ENCODE measurements around the gene MAP4K3.

The MAP4K3 gene

DNA sequence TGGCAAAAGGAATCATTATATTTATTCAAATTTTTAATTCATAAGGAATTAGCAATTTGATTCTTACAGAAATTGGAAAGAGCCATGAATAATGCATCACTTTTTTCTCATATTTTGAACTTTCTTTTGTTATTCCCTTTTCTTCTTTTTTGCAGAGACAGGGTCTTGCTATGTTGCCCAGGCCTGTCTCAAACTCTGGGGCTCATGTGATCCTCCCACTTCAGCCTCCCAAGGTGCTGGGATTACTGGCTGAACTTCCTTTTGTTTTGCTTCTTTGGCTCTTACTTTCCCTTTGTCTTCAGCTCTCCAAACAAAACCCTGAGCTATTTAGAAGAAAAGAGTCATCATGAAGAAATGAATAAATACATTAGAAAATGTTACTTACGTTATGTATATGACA is 224.1 kb downstream of the MAP4K3 start:
- no peak overlapping the region for H3K4me3 ChIP-seq (ENCODE audit: low read depth, low read length)
- TF ChIP-seq, protein P1, sequence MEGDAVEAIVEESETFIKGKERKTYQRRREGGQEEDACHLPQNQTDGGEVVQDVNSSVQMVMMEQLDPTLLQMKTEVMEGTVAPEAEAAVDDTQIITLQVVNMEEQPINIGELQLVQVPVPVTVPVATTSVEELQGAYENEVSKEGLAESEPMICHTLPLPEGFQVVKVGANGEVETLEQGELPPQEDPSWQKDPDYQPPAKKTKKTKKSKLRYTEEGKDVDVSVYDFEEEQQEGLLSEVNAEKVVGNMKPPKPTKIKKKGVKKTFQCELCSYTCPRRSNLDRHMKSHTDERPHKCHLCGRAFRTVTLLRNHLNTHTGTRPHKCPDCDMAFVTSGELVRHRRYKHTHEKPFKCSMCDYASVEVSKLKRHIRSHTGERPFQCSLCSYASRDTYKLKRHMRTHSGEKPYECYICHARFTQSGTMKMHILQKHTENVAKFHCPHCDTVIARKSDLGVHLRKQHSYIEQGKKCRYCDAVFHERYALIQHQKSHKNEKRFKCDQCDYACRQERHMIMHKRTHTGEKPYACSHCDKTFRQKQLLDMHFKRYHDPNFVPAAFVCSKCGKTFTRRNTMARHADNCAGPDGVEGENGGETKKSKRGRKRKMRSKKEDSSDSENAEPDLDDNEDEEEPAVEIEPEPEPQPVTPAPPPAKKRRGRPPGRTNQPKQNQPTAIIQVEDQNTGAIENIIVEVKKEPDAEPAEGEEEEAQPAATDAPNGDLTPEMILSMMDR (IDR thresholded peaks at IDR 0.05; ENCODE audit: control insufficient read depth, extremely low read depth, insufficient read depth): no peak
- no peak for DNase-seq (ENCODE audit: low read depth)

DNA sequence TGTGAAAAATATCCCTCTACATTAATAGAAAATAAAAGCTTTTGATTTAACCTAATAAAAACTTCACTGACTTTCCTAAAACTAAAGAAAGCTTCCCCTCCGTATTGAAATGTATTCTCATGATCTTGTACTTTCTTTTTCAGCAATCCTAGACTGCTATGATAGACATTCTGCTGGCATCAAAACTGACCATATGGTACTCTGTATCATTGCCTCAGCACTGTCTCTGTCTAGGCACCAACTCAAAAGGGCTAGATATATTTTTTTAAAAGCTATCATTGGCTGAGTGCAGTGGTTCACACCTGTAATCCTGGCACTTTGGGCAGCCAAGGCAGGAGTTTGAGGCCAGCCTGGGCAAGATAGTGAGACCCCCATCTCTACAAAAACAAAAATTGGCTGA is 226.2 kb downstream of the MAP4K3 start:
- TF ChIP-seq, protein P1 (IDR thresholded peaks at IDR 0.05; ENCODE audit: control insufficient read depth, extremely low read depth, insufficient read depth): no peak
- no peak for DNase-seq (ENCODE audit: low read depth)
- H3K4me3 ChIP-seq (ENCODE audit: low read depth, low read length): no peak overlapping the region

DNA sequence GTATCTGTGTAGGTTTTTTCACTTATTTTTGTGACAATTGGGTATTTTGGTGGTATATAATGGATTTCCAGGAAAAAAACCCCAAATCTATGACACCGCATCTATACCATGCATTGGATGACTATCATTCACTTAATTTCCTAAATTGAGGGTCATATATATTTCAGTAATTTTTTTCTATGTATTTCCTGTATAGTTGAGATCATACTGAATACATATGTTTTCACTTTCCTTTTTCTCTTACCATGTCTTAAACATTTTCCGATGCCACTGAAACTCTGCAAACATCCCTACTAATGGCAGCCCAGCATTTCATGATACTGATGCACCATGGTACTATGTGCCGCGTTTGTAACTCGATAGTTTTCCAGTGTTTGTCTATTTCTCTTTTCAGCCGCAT is 233.7 kb downstream of the MAP4K3 start:
- TF ChIP-seq, protein P1 (IDR thresholded peaks at IDR 0.05; ENCODE audit: control insufficient read depth, extremely low read depth, insufficient read depth): no peak
- no peak for DNase-seq (ENCODE audit: low read depth)
- no peak overlapping the region for H3K4me3 ChIP-seq (ENCODE audit: low read depth, low read length)

DNA sequence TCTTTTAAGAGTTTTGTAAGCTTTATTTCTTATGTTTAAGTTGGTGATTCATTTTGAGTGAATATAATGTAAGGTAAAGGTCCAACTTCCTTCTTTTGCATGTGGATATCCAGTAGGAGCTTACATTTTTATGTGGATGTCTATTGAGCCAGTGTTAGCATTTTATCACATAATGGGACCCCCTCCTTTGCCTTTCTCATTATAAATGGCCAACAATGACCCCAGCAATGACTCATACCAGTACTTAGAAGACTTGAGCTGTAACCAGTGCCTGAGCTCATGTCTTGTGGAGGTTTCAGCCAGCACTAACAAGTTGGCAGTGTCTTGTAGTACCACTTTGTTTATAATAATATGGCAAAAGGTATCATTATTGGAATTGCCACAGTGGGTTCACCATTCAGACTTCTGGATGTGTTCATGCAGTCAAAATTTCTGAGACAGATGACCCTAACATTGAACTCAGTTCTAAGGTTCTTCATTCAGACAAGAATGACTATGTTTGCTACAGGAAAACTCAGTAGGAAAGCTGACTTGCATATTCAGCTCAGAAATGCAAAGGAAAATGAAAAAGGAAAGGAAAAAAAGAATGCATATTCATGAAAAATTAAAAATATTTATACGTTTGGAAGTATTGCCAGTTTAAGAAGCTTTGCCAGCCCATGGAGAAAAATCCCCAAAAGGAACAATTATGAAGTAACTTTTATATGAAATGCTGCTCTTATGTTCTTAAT is 234.3 kb downstream of the MAP4K3 start:
- TF ChIP-seq, protein P1 (IDR thresholded peaks at IDR 0.05; ENCODE audit: control insufficient read depth, extremely low read depth, insufficient read depth): no peak
- no peak for DNase-seq (ENCODE audit: low read depth)
- no peak overlapping the region for H3K4me3 ChIP-seq (ENCODE audit: low read depth, low read length)

All from LNCaP clone FGC (cell line).